Stimulated activated CD8-positive, alpha-beta memory T cell treated with anti-CD3 and anti-CD28 coated beads, Interleukin-7, amount 100 ng/mL, for 4 hours (primary cell): ENCODE data around the gene DIO2.

Source experiments
- DNase-seq, 2 donors: peaks; one replicate each; pipeline ENCODE4 v3.0.0-alpha.2; 2020; ENCODE audit warnings: low read depth in 2 of 2

DIO2 gene

GRCh38 chr14:80167793-80168448 is 43.4 kb downstream of the DIO2 start:
- no peak for DNase-seq

- DNase-seq = no peak
Observed at GRCh38 chr14:80164991-80165721, 46.1 kb downstream of the DIO2 start.

GRCh38 chr14:80152763-80153162 is 58.5 kb downstream of the DIO2 start:
- DNase-seq = no peak

- DNase-seq = no peak
Observed at GRCh38 chr14:80152166-80152565, 59.1 kb downstream of the DIO2 start.

- no peak for DNase-seq
Observed at GRCh38 chr14:80150301-80150700, 61.0 kb downstream of the DIO2 start.
